HG02840 (cell line): Measurements from ENCODE around the gene ZSWIM3.
"Not testable (repeated sequence)": the region's sequence is repeated elsewhere in the genome, so short reads cannot be mapped to it uniquely, and the experiment has no call there.

Experiments
- ATAC-seq: cut with Tn5 transposase; IDR thresholded peaks from one replicate; pipeline ENCODE4 v1.9.1; 2021; ENCODE audit warnings: mild to moderate bottlenecking, moderate library complexity, moderate number of reproducible peaks; ENCODE audit not compliant: unreplicated experiment, low FRiP score

Gene ZSWIM3

GRCh38 chr20:45857114-45857881, at the start of gene ZSWIM3, which contains the start of gene ACOT8:
TSS of gene ZSWIM3 (plus strand) at chr20:45857614. CDS start at chr20:45857826, 212 bp downstream.
TSS of gene ACOT8 (minus strand) at chr20:45857392. CDS start at chr20:45857315, 77 bp downstream.
- peak; percentile 98 for ATAC-seq

GRCh38 chr20:45810191-45810970, 47.0 kb upstream of the ZSWIM3 start:
- ATAC-seq: no peak

- peak; percentile 96 for ATAC-seq
These were observed 45.0 kb upstream of the ZSWIM3 start, which contains the start of gene UBE2C for GRCh38 chr20:45812157-45813005. TSS of gene UBE2C (plus strand) at chr20:45812644. CDS start at chr20:45812696, 52 bp downstream.

- no peak for ATAC-seq
These were observed 44.4 kb upstream of the ZSWIM3 start for GRCh38 chr20:45813006-45813340.

- no peak for ATAC-seq
These were observed 43.9 kb upstream of the ZSWIM3 start for GRCh38 chr20:45813489-45813888.

- ATAC-seq: no peak
These were observed 43.1 kb upstream of the ZSWIM3 start for GRCh38 chr20:45814314-45814713.

GRCh38 chr20:45816951-45817350, 40.5 kb upstream of the ZSWIM3 start:
- ATAC-seq: no peak

- no peak for ATAC-seq
These were observed 39.8 kb upstream of the ZSWIM3 start for GRCh38 chr20:45817376-45818194.

GRCh38 chr20:45818239-45818638, 39.2 kb upstream of the ZSWIM3 start:
- no peak for ATAC-seq

- no peak for ATAC-seq
These were observed 37.9 kb upstream of the ZSWIM3 start for GRCh38 chr20:45819466-45819865.

GRCh38 chr20:45821947-45822346, 35.5 kb upstream of the ZSWIM3 start:
- ATAC-seq: no peak

GRCh38 chr20:45822857-45823256, 34.6 kb upstream of the ZSWIM3 start:
- ATAC-seq: no peak

GRCh38 chr20:45823949-45824835, 33.2 kb upstream of the ZSWIM3 start:
- ATAC-seq: no peak

GRCh38 chr20:45826381-45827019, 30.9 kb upstream of the ZSWIM3 start:
- no peak for ATAC-seq

GRCh38 chr20:45827030-45827652, 30.3 kb upstream of the ZSWIM3 start, which contains the start of gene TNNC2:
TSS of gene TNNC2 (minus strand) at chr20:45827312. CDS start at chr20:45827248, 64 bp downstream.
- no peak for ATAC-seq

- ATAC-seq: no peak
These were observed 29.7 kb upstream of the ZSWIM3 start for GRCh38 chr20:45827712-45828111.

- ATAC-seq: no peak
These were observed 28.8 kb upstream of the ZSWIM3 start for GRCh38 chr20:45828589-45828988.

- ATAC-seq: not testable (repeated sequence)
These were observed 27.7 kb upstream of the ZSWIM3 start for GRCh38 chr20:45829673-45830106.
